ENCODE results near the gene MT1G. TPM values are rescaled to one million over a fixed set of nuclear protein-coding genes. Genes with fewer than 3 reads are reported as not detected.

Gene MT1G
- total RNA-seq, 8 experiments from 2014 or later = 0.54 to 432 (median 3.5) TPM

- WGBS, 10 experiments = 36 to 100% (median 58%) methylated on average over 1 to 5 of the region's 7 CpGs; no CpG with 5 or more reads in 4 of the 10 experiments
- Histone ChIP-seq H3K4me1 (replicated peaks in 1 of 2) (no peaks in the 10 kb centered on the region), H3K4me3 (no peak within 1 kb of the TSS), H3K27ac (no peak within 1 kb of the TSS)
- ATAC-seq (replicated peaks in 6 of 8) = no peak
- in situ Hi-C loops (cut with MboI; ENCODE audit: low pct_unique_long_range_greater_than_20kb in 2 of 9, low sequenced_read_pairs in 9 of 9, unreplicated experiment in 9 of 9) = no loop called here
Observed at GRCh38 chr16:56651586-56651985, 16.3 kb downstream of the MT1G start, which contains the start of gene MT1B. TSS of gene MT1B (plus strand) at chr16:56651886. CDS start at chr16:56651954, 68 bp downstream.

DNA sequence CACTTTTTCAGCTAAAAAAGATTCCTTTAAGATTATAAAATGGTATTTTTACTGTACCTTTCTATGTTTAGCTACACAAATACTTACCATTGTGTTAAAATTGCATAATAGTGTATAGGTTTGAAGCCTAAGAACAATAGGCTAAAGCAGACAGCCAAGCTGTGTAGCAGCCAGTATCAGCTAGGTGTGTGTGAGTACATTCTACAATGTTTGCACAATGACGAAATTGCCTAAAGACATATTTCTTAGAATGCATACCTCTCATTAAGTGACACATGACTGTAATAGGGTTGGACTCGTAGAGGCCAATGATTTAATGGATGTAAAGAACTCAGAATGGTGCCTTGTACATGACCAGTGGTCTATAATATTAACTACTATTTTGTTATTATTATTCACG, 18.0 kb downstream of the MT1G start:
- Histone ChIP-seq H3K27ac (no peak overlapping the region), H3K4me3 (no peak overlapping the region), H3K4me1 (replicated peaks in 1 of 2) (no peaks in the 10 kb centered on the region)
- WGBS, 10 experiments = 29 to 79% (median 55%) methylated on average over 1 to 3 of the region's 3 CpGs; no CpG with 5 or more reads in 2 of the 10 experiments
- ATAC-seq (replicated peaks in 6 of 8) = no peak
- in situ Hi-C loops (cut with MboI; ENCODE audit: low pct_unique_long_range_greater_than_20kb in 2 of 9, low sequenced_read_pairs in 9 of 9, unreplicated experiment in 9 of 9) = no loop called here

DNA sequence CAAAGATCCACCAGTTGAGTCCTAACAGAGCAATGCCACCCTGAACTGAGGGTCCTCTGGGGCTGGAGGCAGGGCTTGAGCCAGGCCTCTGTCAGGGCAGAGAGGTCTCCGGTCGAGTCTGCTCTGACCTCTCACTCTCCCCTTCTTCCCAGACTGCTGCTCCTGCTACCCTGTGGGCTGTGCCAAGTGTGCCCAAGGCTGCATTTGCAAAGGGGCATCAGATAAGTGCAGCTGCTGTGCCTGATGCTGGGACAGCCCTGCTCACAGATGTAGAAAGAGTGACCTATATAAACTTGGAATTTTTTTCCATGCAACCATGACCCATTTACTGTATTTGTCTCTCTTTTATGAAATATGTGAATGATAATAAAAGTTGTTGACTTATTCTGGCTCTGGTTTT, 18.6 kb downstream of the MT1G start:
- in situ Hi-C loops (cut with MboI; ENCODE audit: low pct_unique_long_range_greater_than_20kb in 2 of 9, low sequenced_read_pairs in 9 of 9, unreplicated experiment in 9 of 9) = no loop called here
- H3K27ac ChIP-seq = no peak overlapping the region
- no peak for ATAC-seq (replicated peaks in 6 of 8)
- no peaks in the 10 kb centered on the region for H3K4me1 ChIP-seq (replicated peaks in 1 of 2)
- H3K4me3 ChIP-seq = no peak overlapping the region
- 50% methylated on average over 1 of the region's 2 CpGs; no CpG with 5 or more reads in 9 of the 10 experiments for WGBS, 10 experiments

GRCh38 chr16:56647641-56648431, 20.0 kb downstream of the MT1G start:
- in situ Hi-C loops (cut with MboI; ENCODE audit: low pct_unique_long_range_greater_than_20kb in 2 of 9, low sequenced_read_pairs in 9 of 9, unreplicated experiment in 9 of 9) = no loop called here
- 0 to 100% (median 42%) methylated on average over 1 to 18 of the region's 33 CpGs; no CpG with 5 or more reads in 2 of the 10 experiments for WGBS, 10 experiments
- ATAC-seq (replicated peaks in 6 of 8) = peak in 1 of 8 experiments; percentile 25
- Histone ChIP-seq H3K4me3 (no peak overlapping the region), H3K27ac (no peak overlapping the region), H3K4me1 (replicated peaks in 1 of 2) (peaks cover 0 to 6% of the 10 kb centered on the region in 2 donors)

DNA sequence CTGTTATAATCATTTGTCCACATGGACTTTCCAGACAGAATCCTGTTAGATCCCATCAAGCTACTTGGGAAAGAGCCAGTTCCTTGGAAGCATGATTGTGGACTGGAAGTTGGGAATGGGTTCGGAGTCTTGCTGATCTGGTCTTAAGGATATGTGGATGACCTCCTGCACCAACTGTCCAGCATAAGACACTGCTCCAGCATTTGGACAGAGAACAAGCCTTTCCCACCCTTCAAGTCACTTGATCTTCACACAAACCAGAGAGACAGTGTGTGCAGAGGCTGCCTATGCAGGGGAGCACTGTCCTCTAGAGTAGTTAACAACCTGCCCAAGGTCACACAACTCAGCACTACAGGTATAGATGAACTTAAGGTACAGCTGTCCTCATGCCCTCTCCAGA, 22.0 kb downstream of the MT1G start:
- in situ Hi-C loops (cut with MboI; ENCODE audit: low pct_unique_long_range_greater_than_20kb in 2 of 9, low sequenced_read_pairs in 9 of 9, unreplicated experiment in 9 of 9) = no loop called here

DNA sequence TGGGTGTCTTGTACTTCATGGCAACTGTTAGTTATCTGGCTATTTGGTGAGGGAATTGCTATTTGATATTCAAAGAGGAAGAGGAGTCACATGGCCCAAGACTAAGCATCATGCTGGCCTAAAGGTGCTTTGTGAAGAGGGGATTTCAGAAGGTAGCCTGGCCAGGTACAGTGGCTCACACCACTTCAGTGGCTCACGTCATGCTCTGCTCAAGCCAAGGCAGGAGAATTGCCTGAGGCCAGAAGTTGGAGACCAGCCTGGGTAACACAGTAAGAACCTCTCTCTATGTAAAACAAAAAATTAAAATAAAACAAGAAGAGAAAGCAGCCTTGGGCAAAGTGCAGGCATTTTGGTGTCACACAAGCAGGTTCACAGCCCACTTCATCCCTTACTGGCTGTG, 22.6 kb downstream of the MT1G start:
- ATAC-seq (replicated peaks in 6 of 8) = no peak
- H3K4me3 ChIP-seq = no peak overlapping the region
- in situ Hi-C loops (cut with MboI; ENCODE audit: low pct_unique_long_range_greater_than_20kb in 2 of 9, low sequenced_read_pairs in 9 of 9, unreplicated experiment in 9 of 9) = no loop called here
- H3K4me1 ChIP-seq (replicated peaks in 1 of 2) = peaks cover 0 to 6% of the 10 kb centered on the region in 2 donors
- no peak overlapping the region for H3K27ac ChIP-seq
- 20 to 86% (median 50%) methylated on average over 1 of the region's 1 CpG; no CpG with 5 or more reads in 3 of the 10 experiments for WGBS, 10 experiments

More for the DNA sequence above, 22.0 kb downstream of the MT1G start:
- no peak overlapping the region for H3K4me3 ChIP-seq
- H3K27ac ChIP-seq = no peak overlapping the region
- no peak for ATAC-seq (replicated peaks in 6 of 8)
- H3K4me1 ChIP-seq (replicated peaks in 1 of 2) = peaks cover 0 to 6% of the 10 kb centered on the region in 2 donors
- WGBS, 10 experiments = 0 to 17% (median 0%) methylated on average over 1 of the region's 1 CpG; no CpG with 5 or more reads in 5 of the 10 experiments

DNA sequence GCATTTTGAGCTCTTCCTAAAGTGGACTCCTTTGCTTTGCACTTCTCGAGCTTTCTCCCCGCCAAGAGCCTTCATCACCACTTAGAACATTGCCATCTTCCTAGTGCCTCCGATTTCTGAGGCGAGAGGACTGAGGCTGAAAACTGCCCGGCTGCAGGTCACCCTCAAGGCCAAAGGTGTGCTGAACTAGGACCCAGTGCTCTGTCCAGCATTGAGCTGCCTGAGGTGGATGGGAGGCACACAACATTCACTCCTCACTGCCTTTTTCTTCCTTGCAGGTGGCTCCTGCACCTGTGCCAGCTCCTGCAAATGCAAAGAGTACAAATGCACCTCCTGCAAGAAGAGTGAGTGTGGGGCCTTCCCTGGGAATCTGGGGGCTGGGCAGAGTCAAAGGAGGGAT, 24.0 kb downstream of the MT1G start:
- H3K4me1 ChIP-seq (replicated peaks in 1 of 2) = peaks cover under 1 to 6% of the 10 kb centered on the region in 2 donors
- no peak overlapping the region for H3K27ac ChIP-seq
- in situ Hi-C loops (cut with MboI; ENCODE audit: low pct_unique_long_range_greater_than_20kb in 2 of 9, low sequenced_read_pairs in 9 of 9, unreplicated experiment in 9 of 9) = no loop called here
- H3K4me3 ChIP-seq = no peak overlapping the region
- 20 to 44% (median 29%) methylated on average over 1 to 4 of the region's 5 CpGs; no CpG with 5 or more reads in 5 of the 10 experiments for WGBS, 10 experiments
- no peak for ATAC-seq (replicated peaks in 6 of 8)

GRCh38 chr16:56643080-56643778, 24.6 kb downstream of the MT1G start:
- H3K4me3 ChIP-seq = no peak overlapping the region
- 5 to 40% (median 8%) methylated on average over 2 to 20 of the region's 42 CpGs; no CpG with 5 or more reads in 4 of the 10 experiments for WGBS, 10 experiments

GRCh38 chr16:56641166-56641565, 26.7 kb downstream of the MT1G start:
- H3K4me1 ChIP-seq (replicated peaks in 1 of 2) = peaks cover 4 to 15% of the 10 kb centered on the region in 2 donors
- ATAC-seq (replicated peaks in 6 of 8) = no peak
- 40 to 93% (median 79%) methylated on average over 1 to 2 of the region's 2 CpGs; no CpG with 5 or more reads in 7 of the 10 experiments for WGBS, 10 experiments
- H3K4me3 ChIP-seq = no peak overlapping the region
- H3K27ac ChIP-seq = no peak overlapping the region
- in situ Hi-C loops (cut with MboI; ENCODE audit: low pct_unique_long_range_greater_than_20kb in 2 of 9, low sequenced_read_pairs in 9 of 9, unreplicated experiment in 9 of 9) = no loop called here

More at GRCh38 chr16:56643080-56643778, 24.6 kb downstream of the MT1G start:
- peak; percentile 71 to 98 (median 92) for ATAC-seq (replicated peaks in 6 of 8)
- peaks cover 4 to 12% of the 10 kb centered on the region in 2 donors for H3K4me1 ChIP-seq (replicated peaks in 1 of 2)
- H3K27ac ChIP-seq = no peak overlapping the region
- in situ Hi-C loops (cut with MboI; ENCODE audit: low pct_unique_long_range_greater_than_20kb in 2 of 9, low sequenced_read_pairs in 9 of 9, unreplicated experiment in 9 of 9) = no loop called here

DNA sequence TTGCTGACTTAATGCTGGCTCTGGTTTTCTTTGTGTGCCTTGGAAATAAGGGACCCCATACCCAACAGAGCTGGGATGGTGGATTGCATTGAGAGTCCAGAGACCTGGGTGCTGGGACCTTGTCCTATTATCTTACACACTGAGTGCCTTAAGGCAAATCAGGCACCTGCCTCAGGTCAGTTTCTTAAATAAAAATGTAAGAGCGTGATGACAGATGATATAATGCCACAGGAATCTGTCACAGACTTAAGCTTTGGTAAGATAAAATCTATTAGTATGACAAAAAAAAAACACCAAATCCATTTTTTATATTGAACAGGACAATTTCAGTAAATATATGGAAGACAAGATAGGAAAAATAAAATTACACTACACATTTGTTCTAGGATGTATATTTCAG, 27.8 kb downstream of the MT1G start:
- WGBS, 10 experiments = 56 to 88% (median 71%) methylated on average over 1 of the region's 1 CpG; no CpG with 5 or more reads in 1 of the 10 experiments
- Histone ChIP-seq H3K27ac (no peak overlapping the region), H3K4me3 (no peak overlapping the region), H3K4me1 (replicated peaks in 1 of 2) (peaks cover 9 to 18% of the 10 kb centered on the region in 2 donors)
- ATAC-seq (replicated peaks in 6 of 8) = no peak
- in situ Hi-C loops (cut with MboI; ENCODE audit: low pct_unique_long_range_greater_than_20kb in 2 of 9, low sequenced_read_pairs in 9 of 9, unreplicated experiment in 9 of 9) = no loop called here

- no peak for ATAC-seq (replicated peaks in 6 of 8)
- H3K27ac ChIP-seq = no peak overlapping the region
- in situ Hi-C loops (cut with MboI; ENCODE audit: low pct_unique_long_range_greater_than_20kb in 2 of 9, low sequenced_read_pairs in 9 of 9, unreplicated experiment in 9 of 9) = no loop called here
- no peak overlapping the region for H3K4me3 ChIP-seq
- peaks cover 9 to 18% of the 10 kb centered on the region in 2 donors for H3K4me1 ChIP-seq (replicated peaks in 1 of 2)
- 0 to 40% (median 14%) methylated on average over 1 of the region's 1 CpG; no CpG with 5 or more reads in 6 of the 10 experiments for WGBS, 10 experiments
Observed at GRCh38 chr16:56639045-56639444, 28.8 kb downstream of the MT1G start.

DNA sequence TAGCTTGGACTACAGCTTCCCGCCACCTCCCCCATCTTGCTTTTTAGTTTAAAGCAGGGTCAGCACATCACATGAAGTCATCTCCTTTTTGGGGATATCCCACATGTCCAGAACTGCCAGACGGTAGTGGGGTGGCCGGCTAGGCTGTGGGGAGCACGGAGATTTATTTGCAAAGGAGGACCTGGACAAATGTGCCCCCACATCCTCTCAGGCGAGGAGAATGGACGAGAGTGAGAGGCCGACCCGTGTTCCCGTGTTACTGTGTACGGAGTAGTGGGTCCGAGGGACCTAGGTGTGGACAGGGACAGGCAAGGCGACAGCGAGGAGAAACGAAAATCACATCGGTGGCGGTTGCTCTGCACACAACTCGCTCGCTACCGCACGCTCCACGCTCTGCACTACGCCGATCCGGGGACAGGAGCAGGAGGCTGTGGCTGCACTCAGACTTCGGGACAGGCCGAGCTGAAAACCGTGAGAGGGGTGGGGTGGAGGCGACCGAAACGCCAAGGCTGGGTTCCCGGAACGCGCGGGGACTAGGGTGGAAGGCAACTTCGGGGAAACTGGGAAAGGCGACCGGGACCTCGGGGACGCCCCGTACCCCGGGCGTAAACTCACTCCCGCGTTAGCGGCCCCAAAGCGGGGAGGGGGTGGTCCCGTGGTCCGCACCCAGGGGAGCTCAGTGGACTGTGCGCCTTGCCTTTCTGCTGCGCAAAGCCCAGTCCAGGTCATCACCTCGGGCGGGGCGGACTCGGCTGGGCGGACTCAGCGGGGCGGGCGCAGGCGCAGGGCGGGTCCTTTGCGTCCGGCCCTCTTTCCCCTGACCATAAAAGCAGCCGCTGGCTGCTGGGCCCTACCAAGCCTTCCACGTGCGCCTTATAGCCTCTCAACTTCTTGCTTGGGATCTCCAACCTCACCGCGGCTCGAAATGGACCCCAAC, 29.8 kb downstream of the MT1G start, which contains the start of gene MT1A:
MT1A (plus strand) TSS at position 853 of the 937 bp plus-strand sequence; CDS start at position 926, 73 bp downstream.
- Histone ChIP-seq H3K4me1 (replicated peaks in 1 of 2) (peaks cover 9 to 13% of the 10 kb centered on the region in 2 donors), H3K27ac (no peak within 1 kb of the TSS), H3K4me3 (peak within 1 kb of the TSS; percentile 26 to 35 (median 28))
- ATAC-seq (replicated peaks in 6 of 8) = peak; percentile 77 to 89 (median 84)
- 0 to 54% (median 9%) methylated on average over 2 to 29 of the region's 68 CpGs; no CpG with 5 or more reads in 2 of the 10 experiments for WGBS, 10 experiments
- in situ Hi-C loops (cut with MboI; ENCODE audit: low pct_unique_long_range_greater_than_20kb in 2 of 9, low sequenced_read_pairs in 9 of 9, unreplicated experiment in 9 of 9) = no loop called here
